H1 (cell line): ENCODE measurements around the gene ANKS1B. TPM values are rescaled to one million over a fixed set of nuclear protein-coding genes. Genes with fewer than 3 reads are reported as not detected.

Source experiments
- CTCF ChIA-PET: fragments of 300-600 bp; sonication (Branson Sonifier 250); formaldehyde crosslinking; loops from one replicate; lab custom pipeline; 2021; ENCODE audit not compliant: partially characterized antibody; lab: Charles Lee
- POLR2A ChIA-PET: fragments of 300-600 bp; sonication (Branson Sonifier 250); formaldehyde crosslinking; loops from one replicate; lab custom pipeline; 2021; ENCODE audit warnings: inconsistent platforms; ENCODE audit not compliant: partially characterized antibody; lab: Charles Lee
- DNase-seq, 2 experiments: peaks; one replicate each; pipeline versions ENCODE4 v3.0.0 to v3.0.0-alpha.2; 2010 to 2022; ENCODE audit warnings: low spot score in 2 of 2, low read depth in 1 of 2, mixed read lengths in 1 of 2
- FAIRE-seq: peaks from 2 replicates; lab custom pipeline; 2011; peaks lifted over from hg19 to GRCh38; lab: Jason Lieb, UNC
- H2AFZ ChIP-seq: 2 replicates; pipeline ENCODE4 v1.8.1; 2012; ENCODE audit warnings: low read length, inconsistent platforms
- H2AK5ac ChIP-seq: 2 replicates; pipeline ENCODE4 v1.6.1; 2013; ENCODE audit warnings: low read depth, low read length
- H2BK120ac ChIP-seq: replicated peaks from 2 replicates; pipeline ENCODE3; 2013; ENCODE audit warnings: low read depth, low read length, inconsistent platforms
- H2BK12ac ChIP-seq: 2 replicates; pipeline ENCODE4 v1.6.1; 2013; ENCODE audit warnings: low read depth, low read length
- H2BK15ac ChIP-seq: 2 replicates; pipeline ENCODE4 v1.6.1; 2013; ENCODE audit warnings: low read length
- H2BK20ac ChIP-seq: 2 replicates; pipeline ENCODE4 v1.6.1; 2013; ENCODE audit warnings: low read length
- H2BK5ac ChIP-seq: 2 replicates; pipeline ENCODE4 v1.6.1; 2013; ENCODE audit warnings: low read depth, low read length
- H3K14ac ChIP-seq: 2 replicates; pipeline ENCODE4 v1.6.1; 2013; ENCODE audit warnings: inconsistent platforms; ENCODE audit not compliant: insufficient read length
- H3K18ac ChIP-seq: 2 replicates; pipeline ENCODE4 v1.6.1; 2013; ENCODE audit warnings: low read length; ENCODE audit errors: extremely low read depth
- H3K23ac ChIP-seq: 2 replicates; pipeline ENCODE4 v1.6.1; 2013; ENCODE audit warnings: inconsistent platforms; ENCODE audit not compliant: insufficient read length
- H3K23me2 ChIP-seq: 2 replicates; pipeline ENCODE4 v1.6.1; 2013; ENCODE audit warnings: low read depth, low read length
- H3K27ac ChIP-seq: 2 replicates; pipeline ENCODE4 v1.6.1; 2011; ENCODE audit warnings: low read depth, low read length, inconsistent platforms
- H3K27me3 ChIP-seq, 4 experiments: replicated peaks in 1 of 4; 1 replicate in 1 of 4; 2 replicates in 3 of 4; pipeline versions ENCODE4 v1.6.1 to v1.8.1; 2011 to 2013; ENCODE audit warnings: low read length in 3 of 4, mild to moderate bottlenecking in 3 of 4, inconsistent platforms in 2 of 4, mixed read lengths in 2 of 4, moderate library complexity in 1 of 4; ENCODE audit not compliant: control insufficient read depth in 3 of 4, insufficient read depth in 3 of 4; ENCODE audit errors: extremely low read depth in 1 of 4
- H3K36me3 ChIP-seq, 4 experiments: 2 replicates each; pipeline versions ENCODE4 v1.6.1 to v1.8.1; 2011 to 2013; ENCODE audit warnings: mild to moderate bottlenecking in 4 of 4, low read length in 3 of 4, moderate library complexity in 2 of 4, control low read depth in 1 of 4, inconsistent platforms in 1 of 4; ENCODE audit not compliant: insufficient read depth in 4 of 4, control insufficient read depth in 2 of 4
- H3K4ac ChIP-seq: replicated peaks from 2 replicates; pipeline ENCODE3; 2013; ENCODE audit warnings: low read length, low read depth, mixed read lengths, inconsistent platforms; ENCODE audit not compliant: insufficient read length
- H3K4me1 ChIP-seq, 4 experiments: replicated peaks in 1 of 4; 1 replicate in 1 of 4; 2 replicates in 3 of 4; pipeline versions ENCODE4 v1.6.1 to v1.8.1; 2011 to 2013; ENCODE audit warnings: low read length in 3 of 4, inconsistent platforms in 2 of 4, mixed read lengths in 1 of 4; ENCODE audit not compliant: insufficient read depth in 4 of 4, control insufficient read depth in 3 of 4
- H3K4me2 ChIP-seq, 2 experiments: 2 replicates each; pipeline versions ENCODE4 v1.6.1 to v1.8.1; 2011 to 2013; ENCODE audit warnings: low read depth in 2 of 2, low read length in 2 of 2, control low read depth in 1 of 2, inconsistent platforms in 1 of 2, mild to moderate bottlenecking in 1 of 2; ENCODE audit not compliant: insufficient read depth in 1 of 2
- H3K4me3 ChIP-seq, 4 experiments: fragments of 200-600, 300-600 bp in 1 of 4; sonication (generic), shearing (Covaris generic), sonication (Bioruptor Twin) in 1 of 4; 2 replicates each; pipeline versions ENCODE4 v1.5.1 to v1.8.1; 2011 to 2016; ENCODE audit warnings: low read length in 4 of 4, low read depth in 3 of 4, control low read depth in 2 of 4, inconsistent platforms in 2 of 4, mild to moderate bottlenecking in 2 of 4, mixed read lengths in 1 of 4, moderate library complexity in 1 of 4; ENCODE audit not compliant: insufficient read depth in 2 of 4; ENCODE audit errors: extremely low read depth in 1 of 4
- H3K56ac ChIP-seq: replicated peaks from 2 replicates; pipeline ENCODE3; 2013; ENCODE audit warnings: low read depth, mild to moderate bottlenecking, mixed read lengths, low read length, inconsistent platforms; ENCODE audit not compliant: insufficient read length
- H3K79me1 ChIP-seq: 2 replicates; pipeline ENCODE4 v1.6.1; 2013; ENCODE audit warnings: low read depth, low read length, control low read depth
- H3K79me2 ChIP-seq, 2 experiments: 2 replicates each; pipeline versions ENCODE4 v1.6.1 to v1.8.1; 2012 to 2013; ENCODE audit warnings: low read length in 2 of 2, mild to moderate bottlenecking in 2 of 2, inconsistent platforms in 1 of 2; ENCODE audit not compliant: insufficient read depth in 2 of 2, control insufficient read depth in 1 of 2
- H3K9ac ChIP-seq, 4 experiments: replicated peaks in 1 of 4; 1 replicate in 1 of 4; 2 replicates in 3 of 4; pipeline versions ENCODE4 v1.6.1 to v1.8.1; 2011 to 2013; ENCODE audit warnings: low read depth in 3 of 4, low read length in 3 of 4, control low read depth in 2 of 4, mild to moderate bottlenecking in 2 of 4, moderate library complexity in 2 of 4, inconsistent platforms in 1 of 4; ENCODE audit errors: extremely low read depth in 1 of 4
- H3K9me3 ChIP-seq, 2 experiments: 2 replicates each; pipeline versions ENCODE4 v1.6.1 to v1.8.1; 2012 to 2013; ENCODE audit warnings: mild to moderate bottlenecking in 2 of 2, moderate library complexity in 2 of 2, control low read depth in 1 of 2, inconsistent platforms in 1 of 2, low read depth in 1 of 2, low read length in 1 of 2, mixed read lengths in 1 of 2; ENCODE audit not compliant: insufficient read depth in 2 of 2
- H4K20me1 ChIP-seq, 2 experiments: replicated peaks in 1 of 2; 2 replicates each; pipeline versions ENCODE3 to v1.8.1; 2011 to 2013; ENCODE audit warnings: inconsistent platforms in 2 of 2, low read length in 2 of 2, mild to moderate bottlenecking in 1 of 2; ENCODE audit not compliant: insufficient read depth in 2 of 2, control insufficient read depth in 1 of 2
- H4K5ac ChIP-seq: 2 replicates; pipeline ENCODE4 v1.6.1; 2013; ENCODE audit warnings: low read length, low read depth, mixed read lengths, inconsistent platforms; ENCODE audit not compliant: insufficient read length
- H4K8ac ChIP-seq: 2 replicates; pipeline ENCODE4 v1.8.0; 2013; ENCODE audit warnings: mild to moderate bottlenecking, moderate library complexity, low read length, inconsistent platforms; ENCODE audit not compliant: insufficient read depth; ENCODE audit errors: extremely low read depth
- H4K91ac ChIP-seq: replicated peaks from 2 replicates; pipeline ENCODE3; 2013; ENCODE audit warnings: low read length, mixed read lengths, inconsistent platforms; ENCODE audit not compliant: insufficient read length
- BACH1 ChIP-seq: IDR thresholded peaks from 2 replicates; pipeline ENCODE4 v1.6.1; 2012; ENCODE audit warnings: low read length, improper control_type of control experiment
- CREB1 ChIP-seq: IDR thresholded peaks from 2 replicates; pipeline ENCODE4 v1.6.1; 2012; ENCODE audit warnings: inconsistent platforms
- EP300 ChIP-seq, 2 experiments: IDR thresholded peaks; 1 replicate in 1 of 2; 2 replicates in 1 of 2; pipeline ENCODE4 v1.6.1; 2011 to 2012; ENCODE audit warnings: low read depth in 2 of 2, low read length in 2 of 2, mild to moderate bottlenecking in 2 of 2, borderline replicate concordance in 1 of 2, inconsistent platforms in 1 of 2, moderate library complexity in 1 of 2
- KDM5A ChIP-seq: fragments of 200-600 bp; IDR thresholded peaks from 2 replicates; pipeline ENCODE4 v1.7.1; 2012; ENCODE audit warnings: mild to moderate bottlenecking, low read length, inconsistent platforms, mixed read lengths
- RBBP5 ChIP-seq: IDR thresholded peaks from 2 replicates; pipeline ENCODE4 v1.7.1; 2012; ENCODE audit warnings: low read depth, mild to moderate bottlenecking, inconsistent platforms, low read length, moderate library complexity, borderline replicate concordance
- RNF2 ChIP-seq: fragments of 200-900, 300-1000 bp; sonication (generic); IDR thresholded peaks from 2 replicates; pipeline ENCODE4 v1.7.1; 2016; ENCODE audit warnings: borderline replicate concordance, low read depth, mild to moderate bottlenecking, antibody characterized with exemption, low read length; ENCODE audit not compliant: poor library complexity, severe bottlenecking; ENCODE audit errors: missing control alignments
- SIRT6 ChIP-seq: IDR thresholded peaks from one replicate; pipeline ENCODE4 v1.7.1; 2012; ENCODE audit warnings: low read length, inconsistent platforms
- SP4 ChIP-seq: IDR thresholded peaks from 2 replicates; pipeline ENCODE4 v1.6.1; 2012; ENCODE audit warnings: low read length, inconsistent platforms
- TBP ChIP-seq: IDR thresholded peaks from 2 replicates; pipeline ENCODE4 v1.6.1; 2011; ENCODE audit warnings: low read depth, low read length, improper control_type of control experiment
- WGBS, 2 experiments: shearing (Covaris generic) in 1 of 2; methylation state at CpG; one replicate each; pipeline versions ENCODE4 v1.1.6 to v1.1.7; 2013 to 2015; ENCODE audit warnings: low lambda C conversion rate in 2 of 2, mixed read lengths in 2 of 2, inconsistent platforms in 1 of 2, low coverage in 1 of 2, missing lambda C conversion rate in 1 of 2; ENCODE audit not compliant: insufficient replicate concordance in 2 of 2, insufficient coverage in 1 of 2, insufficient read length in 1 of 2; ENCODE audit errors: extremely low coverage in 1 of 2, missing lambda C conversion rate in 1 of 2; 5-methylcytosine and 5-hydroxymethylcytosine counted together
- polyA plus RNA-seq, 7 experiments: library from polyadenylated mRNA; depleted of rRNA in 3 of 7; stranded (reverse) in 5 of 7; unstranded in 2 of 7; fragments of >200 nt in 5 of 7; fragments of 200-250 nt in 2 of 7; gene quantifications; 1 replicate in 5 of 7; 2 replicates in 1 of 7; 4 replicates in 1 of 7; pipeline versions ENCODE4 v1.2.1 to v1.2.3, GENCODE V29; 2011 to 2013; ENCODE audit warnings: missing spikeins in 2 of 7, mixed read lengths in 2 of 7
- total RNA-seq: library from RNA; stranded (reverse); fragmentation: NEBNext Ultra II Directional; extraction: Animal tissue kit (Norgen Biotek cat#: 25700); gene quantifications from 2 replicates; pipeline ENCODE4 v1.2.1, GENCODE V29; 2021

The ANKS1B gene
- total and polyA plus RNA-seq, 2 of the 8 experiments (the other 6 are each of a cell fraction or from before 2014, with no cell fraction given): 2.7 to 6.1 TPM

- no peaks in the 10 kb centered on the region for H3K27me3 ChIP-seq
- H4K5ac ChIP-seq: no peak overlapping the region
- no peaks in the 10 kb centered on the region for H3K9me3 ChIP-seq
- H3K4me2 ChIP-seq: no peak overlapping the region
- no peak overlapping the region for H2BK15ac ChIP-seq
- no peaks in the 10 kb centered on the region for H4K20me1 ChIP-seq
- no peak overlapping the region for H3K56ac ChIP-seq
- no peak overlapping the region for H2AFZ ChIP-seq
- no peak overlapping the region for H3K23ac ChIP-seq
- ChIA-PET CTCF (interaction anchor here (1.9 kb wide), 1 partner anchor 248 kb away, joined by 5 read pairs; no protein-coding TSS in a partner anchor), POLR2A (no interaction called here)
- no peak overlapping the region for H2BK120ac ChIP-seq
- H3K14ac ChIP-seq: no peak overlapping the region
- no peaks in the 10 kb centered on the region; a peak in 1 of 7 replicates for H3K4me1 ChIP-seq
- H2BK5ac ChIP-seq: no peak overlapping the region
- H3K9ac ChIP-seq: no peak overlapping the region
- H3K79me1 ChIP-seq: no peaks in the 10 kb centered on the region
- no peak overlapping the region for H3K27ac ChIP-seq
- no peaks in the 10 kb centered on the region for H3K23me2 ChIP-seq
- H3K79me2 ChIP-seq: no peaks in the 10 kb centered on the region
- no peak for TF ChIP-seq RNF2
- no peak for TF ChIP-seq EP300 (IDR thresholded peaks at IDR 0.05; ENCODE audit: borderline replicate concordance in 1 of 2, low read depth in 2 of 2, low read length in 2 of 2)
- no peak for TF ChIP-seq TBP
- TF ChIP-seq BACH1: no peak
- TF ChIP-seq CREB1: no peak
- TF ChIP-seq RBBP5: no peak
- TF ChIP-seq SP4: no peak
- TF ChIP-seq SIRT6: no peak
- TF ChIP-seq KDM5A: no peak
- H2BK20ac ChIP-seq: no peak overlapping the region
- no peak overlapping the region for H3K4me3 ChIP-seq
- H3K36me3 ChIP-seq: no peaks in the 10 kb centered on the region
- DNase-seq: no peak
- WGBS, 2 experiments: 88% methylated on average over 9 of the region's 9 CpGs; no CpG with 5 or more reads in 1 of the 2 experiments
- no peak overlapping the region for H4K91ac ChIP-seq
- no peak overlapping the region for H3K18ac ChIP-seq
- no peak for FAIRE-seq
- H2BK12ac ChIP-seq: no peak overlapping the region
- H3K4ac ChIP-seq: no peak overlapping the region
- no peak overlapping the region for H4K8ac ChIP-seq
- H2AK5ac ChIP-seq: no peak overlapping the region
Observed at GRCh38 chr12:99039367-99040120, 945.2 kb downstream of the ANKS1B start.
